GM12878 (cell line): ENCODE measurements around the gene TRDN.

Source experiments
- CEBPB ChIP-seq, 2 experiments: fragments of 150-350 bp in 1 of 2; IDR thresholded peaks; 2 replicates each; pipeline ENCODE4 v1.6.1; 2012 to 2014; ENCODE audit warnings: low read depth in 2 of 2, low read length in 2 of 2, borderline replicate concordance in 1 of 2, inconsistent platforms in 1 of 2
- CHD1 ChIP-seq: IDR thresholded peaks from 2 replicates; pipeline ENCODE4 v1.6.1; 2012; ENCODE audit warnings: low read depth, low read length, improper control_type of control experiment
- FOXM1 ChIP-seq: IDR thresholded peaks from 2 replicates; pipeline ENCODE4 v1.6.1; 2012; ENCODE audit warnings: low read depth, mild to moderate bottlenecking, inconsistent platforms, low read length, moderate library complexity
- JUNB ChIP-seq: IDR thresholded peaks from 2 replicates; pipeline ENCODE4 v1.6.1; 2016; ENCODE audit warnings: antibody characterized with exemption, mild to moderate bottlenecking
- SMAD1 ChIP-seq: fragments of 450-650 bp; IDR thresholded peaks from 2 replicates; pipeline ENCODE4 v1.6.1; 2018; ENCODE audit warnings: mild to moderate bottlenecking, low read depth; ENCODE audit not compliant: partially characterized antibody
- SPI1 ChIP-seq: IDR thresholded peaks from 2 replicates; pipeline ENCODE4 v1.6.1; 2011; ENCODE audit warnings: low read depth, mild to moderate bottlenecking, low read length, moderate library complexity, borderline replicate concordance; ENCODE audit not compliant: insufficient read depth
- YY1 ChIP-seq: IDR thresholded peaks from 2 replicates; pipeline ENCODE4 v1.6.1; 2011; ENCODE audit warnings: low read depth, mild to moderate bottlenecking, low read length
- TF ChIP-seq, protein P1 (sequence below): IDR thresholded peaks from 2 replicates; pipeline ENCODE4 v1.6.1; 2012; ENCODE audit warnings: mild to moderate bottlenecking, low read depth, low read length
- TF ChIP-seq, protein P2 (sequence below), 3 experiments: IDR thresholded peaks in 2 of 3; conservative IDR thresholded peaks in 1 of 3; 2 replicates each; pipeline ENCODE4 v1.5.1; 2011; ENCODE audit warnings: low read depth in 3 of 3, low read length in 3 of 3, mild to moderate bottlenecking in 3 of 3, control low read depth in 2 of 3, moderate library complexity in 2 of 3, inconsistent platforms in 1 of 3, mixed read lengths in 1 of 3; ENCODE audit not compliant: control insufficient read depth in 2 of 3, insufficient read depth in 1 of 3; ENCODE audit errors: extremely low read depth in 1 of 3

DNA sequence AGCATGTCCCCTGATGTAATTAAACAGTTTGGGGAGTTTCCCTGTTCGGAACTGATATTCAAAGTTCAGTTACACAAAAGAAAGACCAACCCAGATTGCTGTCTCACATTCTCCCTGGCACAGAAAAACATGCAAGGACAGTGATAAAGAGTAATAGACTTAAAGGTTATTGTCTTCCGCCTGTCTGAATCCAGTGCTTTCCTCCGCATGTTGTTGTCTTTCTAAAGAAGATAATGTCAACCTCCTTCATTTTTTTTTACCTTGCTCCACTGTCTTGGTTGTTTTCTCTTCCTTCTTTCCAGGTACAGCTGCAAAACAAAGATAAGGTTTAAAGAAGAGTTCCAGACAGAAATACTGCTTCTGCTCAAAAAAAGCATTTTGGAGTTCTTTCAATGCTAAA, 284.5 kb downstream of the TRDN start:
- TF ChIP-seq SPI1 (no peak), CHD1 (no peak), JUNB (no peak), CEBPB (IDR thresholded peaks at IDR 0.05; ENCODE audit: borderline replicate concordance in 1 of 2, low read depth in 2 of 2, low read length in 2 of 2) (no peak), FOXM1 (no peak), SMAD1 (no peak), YY1 (no peak)
- TF ChIP-seq, protein P1, sequence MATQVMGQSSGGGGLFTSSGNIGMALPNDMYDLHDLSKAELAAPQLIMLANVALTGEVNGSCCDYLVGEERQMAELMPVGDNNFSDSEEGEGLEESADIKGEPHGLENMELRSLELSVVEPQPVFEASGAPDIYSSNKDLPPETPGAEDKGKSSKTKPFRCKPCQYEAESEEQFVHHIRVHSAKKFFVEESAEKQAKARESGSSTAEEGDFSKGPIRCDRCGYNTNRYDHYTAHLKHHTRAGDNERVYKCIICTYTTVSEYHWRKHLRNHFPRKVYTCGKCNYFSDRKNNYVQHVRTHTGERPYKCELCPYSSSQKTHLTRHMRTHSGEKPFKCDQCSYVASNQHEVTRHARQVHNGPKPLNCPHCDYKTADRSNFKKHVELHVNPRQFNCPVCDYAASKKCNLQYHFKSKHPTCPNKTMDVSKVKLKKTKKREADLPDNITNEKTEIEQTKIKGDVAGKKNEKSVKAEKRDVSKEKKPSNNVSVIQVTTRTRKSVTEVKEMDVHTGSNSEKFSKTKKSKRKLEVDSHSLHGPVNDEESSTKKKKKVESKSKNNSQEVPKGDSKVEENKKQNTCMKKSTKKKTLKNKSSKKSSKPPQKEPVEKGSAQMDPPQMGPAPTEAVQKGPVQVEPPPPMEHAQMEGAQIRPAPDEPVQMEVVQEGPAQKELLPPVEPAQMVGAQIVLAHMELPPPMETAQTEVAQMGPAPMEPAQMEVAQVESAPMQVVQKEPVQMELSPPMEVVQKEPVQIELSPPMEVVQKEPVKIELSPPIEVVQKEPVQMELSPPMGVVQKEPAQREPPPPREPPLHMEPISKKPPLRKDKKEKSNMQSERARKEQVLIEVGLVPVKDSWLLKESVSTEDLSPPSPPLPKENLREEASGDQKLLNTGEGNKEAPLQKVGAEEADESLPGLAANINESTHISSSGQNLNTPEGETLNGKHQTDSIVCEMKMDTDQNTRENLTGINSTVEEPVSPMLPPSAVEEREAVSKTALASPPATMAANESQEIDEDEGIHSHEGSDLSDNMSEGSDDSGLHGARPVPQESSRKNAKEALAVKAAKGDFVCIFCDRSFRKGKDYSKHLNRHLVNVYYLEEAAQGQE: no peak
- TF ChIP-seq, protein P2, sequence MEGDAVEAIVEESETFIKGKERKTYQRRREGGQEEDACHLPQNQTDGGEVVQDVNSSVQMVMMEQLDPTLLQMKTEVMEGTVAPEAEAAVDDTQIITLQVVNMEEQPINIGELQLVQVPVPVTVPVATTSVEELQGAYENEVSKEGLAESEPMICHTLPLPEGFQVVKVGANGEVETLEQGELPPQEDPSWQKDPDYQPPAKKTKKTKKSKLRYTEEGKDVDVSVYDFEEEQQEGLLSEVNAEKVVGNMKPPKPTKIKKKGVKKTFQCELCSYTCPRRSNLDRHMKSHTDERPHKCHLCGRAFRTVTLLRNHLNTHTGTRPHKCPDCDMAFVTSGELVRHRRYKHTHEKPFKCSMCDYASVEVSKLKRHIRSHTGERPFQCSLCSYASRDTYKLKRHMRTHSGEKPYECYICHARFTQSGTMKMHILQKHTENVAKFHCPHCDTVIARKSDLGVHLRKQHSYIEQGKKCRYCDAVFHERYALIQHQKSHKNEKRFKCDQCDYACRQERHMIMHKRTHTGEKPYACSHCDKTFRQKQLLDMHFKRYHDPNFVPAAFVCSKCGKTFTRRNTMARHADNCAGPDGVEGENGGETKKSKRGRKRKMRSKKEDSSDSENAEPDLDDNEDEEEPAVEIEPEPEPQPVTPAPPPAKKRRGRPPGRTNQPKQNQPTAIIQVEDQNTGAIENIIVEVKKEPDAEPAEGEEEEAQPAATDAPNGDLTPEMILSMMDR (IDR thresholded peaks at IDR 0.05 in 2 of 3, conservative IDR thresholded peaks at IDR 0.05 in 1 of 3; ENCODE audit: control insufficient read depth in 2 of 3, extremely low read depth in 1 of 3, insufficient read depth in 1 of 3, low read depth in 3 of 3, low read length in 3 of 3): no peak
